Renal cortical epithelial cell (primary cell): Measurements from ENCODE around the gene PDLIM3. TPM values are rescaled to one million over a fixed set of nuclear protein-coding genes. Genes with fewer than 3 reads are reported as not detected.
"Not testable (repeated sequence)": the region's sequence is repeated elsewhere in the genome, so short reads cannot be mapped to it uniquely, and the experiment has no call there.

ENCODE experiments used
- DNase-seq: peaks from one replicate; pipeline ENCODE4 v3.0.0-alpha.2; 2011; ENCODE audit warnings: low read depth
- total RNA-seq: library from RNA; depleted of rRNA; stranded (reverse); fragments of >200 nt; gene quantifications from 2 replicates; pipeline ENCODE4 v1.2.3, GENCODE V29; 2014

Gene PDLIM3
- total RNA-seq, 1 donor from 2014 or later = 2.0 TPM

DNA sequence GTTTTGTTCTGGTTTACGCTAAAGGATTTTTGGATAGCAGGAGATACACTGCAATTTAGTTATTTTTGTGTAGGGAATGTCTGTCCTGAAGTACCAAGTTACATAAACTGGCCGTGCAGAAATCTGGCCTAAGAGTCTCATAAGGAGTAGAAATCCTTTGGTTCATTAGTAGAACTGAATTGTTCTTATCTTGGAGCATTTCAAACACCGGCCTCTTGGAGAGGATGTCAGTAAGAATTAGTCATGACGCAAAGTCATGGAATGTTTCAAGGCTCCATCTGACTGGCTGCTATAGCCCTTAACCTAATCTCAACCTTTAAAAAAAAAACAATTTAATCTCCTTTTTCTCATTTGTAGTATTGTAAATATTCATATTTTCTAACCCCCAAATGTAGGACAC is 15.2 kb downstream of the PDLIM3 start:
- no peak for DNase-seq

DNA sequence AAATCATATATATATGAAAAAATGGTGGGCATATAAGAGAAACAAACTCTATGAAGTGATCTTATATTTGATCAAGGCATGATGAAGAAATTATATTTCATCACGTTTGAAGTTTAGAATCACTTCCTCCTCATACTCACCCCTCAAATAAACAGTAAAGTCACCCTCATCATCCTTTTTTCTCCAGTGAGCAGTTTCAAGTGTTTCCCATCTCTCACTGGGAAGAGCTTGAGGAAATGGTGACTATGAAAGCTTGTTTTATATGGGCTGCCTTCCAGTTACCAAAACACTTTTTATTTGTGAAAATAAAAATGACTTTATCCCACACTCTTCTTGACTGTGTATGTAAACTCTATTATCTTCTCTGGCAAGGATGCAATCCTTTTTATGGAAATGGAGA is 16.8 kb downstream of the PDLIM3 start:
- no peak for DNase-seq

DNA sequence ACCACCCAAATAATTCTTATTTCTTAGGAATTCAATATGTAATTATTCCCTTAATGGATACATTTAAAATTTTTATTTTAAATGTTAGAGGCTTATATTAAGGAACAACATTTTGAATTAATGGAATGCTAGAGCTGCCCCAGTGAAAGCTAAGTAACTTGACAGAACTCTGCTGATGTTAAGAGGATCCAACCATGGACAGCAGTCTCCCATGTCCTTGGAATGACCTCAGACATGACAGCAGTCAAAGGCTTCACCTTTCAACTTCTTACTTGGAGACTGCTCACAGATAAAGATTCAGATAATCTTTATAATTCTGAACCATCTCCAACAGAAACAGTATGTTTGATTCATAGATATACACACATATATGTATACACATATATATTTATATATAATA is 17.2 kb downstream of the PDLIM3 start:
- DNase-seq = no peak

GRCh38 chr4:185515248-185515647 is 20.1 kb downstream of the PDLIM3 start:
- DNase-seq = no peak

GRCh38 chr4:185514182-185514697 is 21.1 kb downstream of the PDLIM3 start:
- DNase-seq = no peak

DNA sequence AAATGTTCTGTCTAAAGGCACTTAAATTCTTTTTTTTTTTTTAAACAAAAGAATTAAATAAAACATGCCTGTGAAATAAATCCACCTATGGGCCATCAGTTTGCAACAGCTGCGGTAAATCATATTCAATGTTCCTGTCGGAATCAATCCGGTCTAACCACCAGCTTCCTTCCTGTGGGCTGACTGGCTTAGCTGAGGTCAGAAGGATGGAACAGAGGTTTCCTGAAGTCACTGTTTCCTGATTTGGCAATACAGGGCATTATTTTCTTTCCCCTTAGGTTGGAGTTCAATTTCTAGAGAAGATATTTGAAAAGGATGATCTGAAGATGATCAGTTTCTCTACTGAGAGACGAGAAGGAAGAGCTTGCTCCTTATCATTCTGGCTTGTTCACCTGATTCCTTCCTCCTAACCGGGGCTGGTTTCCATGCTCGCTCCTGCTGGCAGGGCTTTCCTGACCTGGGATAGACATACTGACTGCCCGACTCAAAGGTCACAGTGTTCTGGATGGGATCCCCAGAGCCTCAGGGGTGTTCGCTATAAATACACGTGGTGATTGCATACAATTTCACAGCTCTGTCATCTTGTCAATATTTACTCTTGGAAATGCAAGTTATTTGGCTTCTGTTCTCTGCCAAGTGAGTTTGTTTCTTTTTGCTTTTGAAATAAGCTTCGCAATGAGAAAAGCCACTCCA is 21.7 kb downstream of the PDLIM3 start:
- DNase-seq = no peak

- peak; percentile 54 for DNase-seq
Measured at GRCh38 chr4:185512516-185512915, 22.8 kb downstream of the PDLIM3 start.

DNA sequence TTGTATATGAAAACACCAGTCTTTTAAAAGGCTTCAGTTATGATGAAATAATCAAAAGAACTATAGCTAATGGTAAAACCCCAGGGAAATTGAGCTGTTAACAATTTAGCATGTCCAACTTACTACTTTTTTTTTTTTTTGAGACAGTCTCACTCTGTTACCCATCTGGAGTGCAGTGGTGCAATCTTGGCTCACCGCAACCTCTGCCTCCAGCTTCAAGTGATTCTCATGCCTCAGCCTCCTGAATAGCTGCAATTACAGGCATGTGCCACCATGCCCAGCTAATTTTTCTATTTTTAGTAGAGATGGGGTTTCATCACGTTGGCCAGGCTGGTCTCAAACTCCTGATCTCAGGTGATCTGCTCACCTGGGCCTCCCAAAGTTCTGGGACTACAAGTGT is 24.1 kb downstream of the PDLIM3 start:
- DNase-seq = not testable (repeated sequence)

DNA sequence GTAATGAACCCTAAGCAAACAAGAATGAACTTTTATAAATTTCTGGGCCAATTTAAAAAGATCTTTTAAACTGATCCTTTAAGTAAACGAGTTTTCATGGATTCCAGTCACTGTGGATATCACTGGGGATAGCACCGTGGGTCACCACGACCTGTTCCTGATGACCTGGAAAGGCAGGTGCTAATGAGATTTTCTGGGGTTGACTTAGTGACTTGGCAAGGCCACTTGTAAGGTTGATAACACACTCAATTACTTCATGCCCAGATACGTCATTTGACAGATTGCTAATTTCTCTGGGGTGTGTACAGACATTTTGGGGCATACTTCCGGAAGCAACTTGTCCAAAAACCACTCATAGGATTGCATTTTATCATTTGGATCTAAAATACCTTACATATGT is 24.5 kb downstream of the PDLIM3 start:
- DNase-seq = no peak

DNA sequence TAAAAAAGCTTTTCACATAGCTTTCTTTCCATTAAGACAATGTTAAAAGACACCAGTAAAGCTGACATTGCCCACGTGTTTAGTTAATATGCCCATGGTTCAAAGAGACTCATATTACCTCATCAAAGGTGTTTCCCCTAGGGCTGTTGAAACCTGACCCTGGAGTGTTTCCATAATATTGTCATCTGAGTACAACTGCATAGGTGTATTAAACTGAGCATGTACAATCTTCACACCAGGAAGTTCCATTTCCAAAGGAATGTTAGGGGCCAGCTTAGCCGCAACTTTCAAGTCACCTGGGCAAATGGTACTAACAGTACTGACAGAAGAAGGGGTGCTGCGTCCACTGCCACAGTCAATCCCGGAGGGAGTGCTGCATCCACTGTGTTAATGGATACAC is 27.1 kb downstream of the PDLIM3 start:
- peak; percentile 83 for DNase-seq

DNA sequence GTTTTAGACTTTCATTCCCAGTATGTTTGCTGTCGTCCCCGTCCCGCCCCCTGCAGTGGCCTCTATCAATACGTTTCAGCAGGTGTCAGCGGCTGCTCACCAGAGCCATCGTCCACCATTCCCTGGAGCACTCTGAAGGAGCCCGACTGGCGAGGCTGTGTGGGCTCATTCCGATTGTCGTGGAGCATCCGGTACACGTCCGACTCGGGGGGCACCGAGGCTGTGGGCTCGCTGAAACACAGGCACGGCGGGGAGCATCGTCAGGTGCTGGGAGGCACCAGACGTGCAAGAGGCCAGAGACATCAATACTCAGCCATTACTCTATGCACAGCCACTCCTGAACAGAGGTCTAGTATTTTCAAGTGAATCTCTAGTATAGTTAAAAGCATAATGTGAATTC is 28.9 kb downstream of the PDLIM3 start:
- DNase-seq = no peak

GRCh38 chr4:185504098-185505047 is 30.9 kb downstream of the PDLIM3 start:
- peak; percentile 91 for DNase-seq

GRCh38 chr4:185502386-185502785 is 32.9 kb downstream of the PDLIM3 start:
- no peak for DNase-seq

DNA sequence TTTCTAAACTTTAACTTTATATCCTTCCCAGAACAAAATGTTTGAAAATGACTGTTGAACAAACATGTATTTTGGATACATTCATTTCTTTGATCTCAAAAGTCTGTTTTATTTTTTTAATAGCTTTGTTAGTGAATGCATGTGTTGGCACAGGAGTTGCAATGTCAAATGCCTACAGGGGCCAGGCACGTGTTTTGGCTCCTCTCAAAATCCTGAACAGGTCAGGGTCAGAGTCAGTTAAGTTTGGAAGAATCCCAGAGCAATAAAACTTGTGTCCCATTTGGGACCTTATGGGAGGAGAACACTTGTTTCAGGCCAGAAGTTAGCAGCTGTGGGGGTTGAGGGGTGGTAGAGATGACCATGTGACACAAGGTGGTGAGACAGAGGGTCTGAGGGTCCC is 34.7 kb downstream of the PDLIM3 start:
- no peak for DNase-seq

GRCh38 chr4:185500035-185500434 is 35.3 kb downstream of the PDLIM3 start:
- DNase-seq = no peak

- no peak for DNase-seq
Measured at GRCh38 chr4:185488650-185489049, 46.7 kb downstream of the PDLIM3 start.

- no peak for DNase-seq
Measured at GRCh38 chr4:185481401-185481800, 53.9 kb downstream of the PDLIM3 start.

DNA sequence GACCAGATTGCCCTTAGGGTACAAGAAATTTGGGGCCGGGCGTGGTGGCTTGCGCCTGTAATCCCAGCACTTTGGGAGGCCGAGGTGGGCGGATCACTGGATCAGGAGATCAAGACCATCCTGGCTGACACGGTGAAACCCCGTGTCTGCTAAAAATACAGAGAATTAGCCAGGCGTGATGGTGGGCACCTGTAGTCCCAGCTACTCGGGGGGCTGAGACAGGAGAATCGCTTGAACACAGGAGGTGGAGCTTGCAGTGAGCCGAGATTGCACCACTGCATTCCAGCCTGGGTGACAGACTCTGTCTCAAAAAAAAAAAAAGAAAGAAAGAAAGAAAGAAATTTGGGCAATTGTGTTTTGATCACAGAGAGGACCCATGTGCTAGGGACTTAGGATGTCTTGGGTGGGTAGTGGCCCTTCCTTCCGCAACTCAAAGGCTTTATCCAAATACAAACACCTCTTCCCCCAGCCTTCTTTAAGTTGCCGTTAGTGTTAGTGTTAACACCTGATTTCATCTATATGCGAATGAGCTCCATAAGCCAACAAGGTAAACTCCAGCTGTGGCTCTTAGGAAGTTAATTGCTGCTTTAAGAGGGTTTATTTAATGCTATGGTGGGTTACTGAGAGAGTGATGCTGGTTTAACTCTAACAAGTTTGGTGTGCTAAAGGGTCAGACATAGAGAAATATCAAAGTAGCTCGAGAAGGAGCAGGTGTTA is 55.1 kb downstream of the PDLIM3 start:
- DNase-seq = no peak

DNA sequence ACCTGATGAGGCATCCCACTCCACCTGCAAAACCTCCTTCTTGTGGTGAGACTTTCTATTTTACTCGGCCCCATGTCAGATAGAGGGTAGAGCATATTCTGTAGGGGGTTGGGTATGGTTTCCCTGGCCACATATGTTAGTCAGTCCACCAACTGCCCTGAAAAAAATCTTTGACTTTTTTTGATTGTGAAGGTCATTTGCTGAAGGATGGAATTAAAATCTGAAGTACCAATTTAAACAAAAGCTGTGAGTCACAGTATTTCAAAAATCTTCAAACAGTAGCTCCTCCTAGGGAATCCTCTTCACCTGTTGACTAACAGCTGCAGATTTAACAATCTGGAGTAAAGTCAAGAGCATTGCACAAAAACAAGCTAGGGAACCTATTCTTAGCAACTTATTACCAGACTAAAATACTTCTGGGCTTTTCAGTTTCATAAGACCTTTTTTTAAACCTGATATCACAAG is 55.8 kb downstream of the PDLIM3 start:
- DNase-seq = no peak

DNA sequence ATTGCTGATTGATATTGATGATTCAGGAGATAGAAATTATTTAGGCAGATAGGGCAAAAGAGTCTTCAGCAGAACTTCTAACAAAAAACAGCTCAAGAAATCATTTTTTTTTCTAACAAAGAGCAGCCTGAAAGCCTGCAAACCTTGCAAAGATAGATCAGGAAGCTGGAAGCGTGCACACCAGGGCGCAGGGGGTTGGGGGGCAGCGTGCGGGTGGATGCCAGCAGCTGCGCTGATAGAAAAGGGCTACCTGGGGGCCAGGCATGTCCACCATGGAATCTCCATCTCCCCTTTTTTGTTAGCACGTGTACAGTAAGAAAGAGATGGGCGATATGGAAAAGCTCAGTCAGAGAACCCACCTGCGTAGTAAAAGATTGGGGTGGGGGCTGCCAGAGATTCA is 62.1 kb downstream of the PDLIM3 start:
- DNase-seq = no peak

DNA sequence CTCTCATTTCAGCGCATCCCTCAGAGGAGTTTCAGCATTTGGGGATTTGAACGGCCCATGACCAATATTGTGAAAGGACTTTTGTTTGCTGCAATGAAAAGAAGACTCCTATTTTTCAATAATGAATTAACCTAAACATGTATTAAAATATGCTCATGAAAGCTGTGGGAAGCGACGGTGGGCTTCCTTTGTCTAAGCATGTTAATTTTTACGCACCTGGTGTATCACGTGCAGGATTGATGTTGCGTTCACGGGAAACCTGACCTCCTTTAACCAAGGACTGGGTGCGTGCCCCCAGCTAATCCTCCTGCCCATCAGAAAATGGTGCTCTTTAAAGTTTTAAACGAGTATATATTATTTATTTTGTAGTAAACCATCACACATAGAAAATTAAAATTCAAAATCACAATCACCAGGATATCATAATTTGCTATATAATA is 63.2 kb downstream of the PDLIM3 start:
- no peak for DNase-seq
